Kidney glomerular epithelial cell (primary cell): ENCODE measurements around the gene TMEM259.

Source experiments
- DNase-seq: peaks from one replicate; lab custom pipeline; 2025; lab: John Stamatoyannopoulos, UW

Gene TMEM259

DNA sequence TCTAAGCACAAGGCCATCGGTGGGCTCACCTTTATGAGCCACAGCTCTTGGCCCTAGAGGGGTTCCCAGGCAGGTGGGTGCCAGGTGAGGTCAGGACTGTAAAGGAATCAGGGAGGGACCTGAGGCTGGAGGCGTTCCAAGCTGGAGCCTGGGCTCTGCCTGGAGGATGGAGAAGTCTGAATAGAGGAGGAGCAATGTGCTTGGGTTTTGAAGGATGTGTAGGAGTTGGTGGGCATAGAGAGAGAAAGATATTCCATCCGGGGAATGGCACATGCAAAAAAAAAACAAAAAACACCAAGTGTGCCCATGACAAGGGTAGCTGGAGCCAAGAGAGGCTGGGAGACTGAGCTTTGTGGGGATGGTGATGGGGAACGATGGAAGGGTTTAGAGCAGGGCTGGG is 18.3 kb downstream of the TMEM259 start:
- DNase-seq = no peak

DNA sequence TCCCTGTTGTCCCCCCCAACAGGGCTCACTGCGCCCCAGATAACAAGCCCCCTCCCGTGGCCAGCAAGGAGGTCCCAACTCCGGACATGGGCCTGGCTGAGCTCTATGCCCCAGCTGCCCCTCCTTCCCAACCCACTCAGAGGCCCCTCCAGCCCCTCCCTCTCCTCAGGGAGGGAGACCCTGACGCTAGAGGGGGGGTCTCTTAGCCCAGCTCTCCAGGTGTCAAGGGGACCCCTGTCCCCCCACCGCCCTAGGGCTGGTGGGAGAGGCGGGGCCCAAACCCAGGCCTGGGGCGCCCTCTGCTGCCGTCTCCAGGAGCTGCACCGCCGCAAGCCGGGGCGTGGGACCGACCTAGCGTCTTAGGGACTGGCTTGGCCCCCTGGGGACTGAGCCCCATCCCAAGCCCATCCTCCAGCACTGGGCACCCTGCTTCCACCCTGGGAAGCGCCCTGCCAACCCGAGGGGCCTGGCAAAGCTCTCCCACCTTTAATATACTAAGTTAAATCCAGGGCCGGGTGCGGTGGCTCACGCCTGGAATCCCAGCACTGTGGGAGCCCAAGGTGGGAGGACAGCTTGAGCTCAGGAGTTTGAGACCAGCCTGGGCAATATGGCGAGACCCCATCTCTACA is 19.3 kb downstream of the TMEM259 start:
- no peak for DNase-seq

DNA sequence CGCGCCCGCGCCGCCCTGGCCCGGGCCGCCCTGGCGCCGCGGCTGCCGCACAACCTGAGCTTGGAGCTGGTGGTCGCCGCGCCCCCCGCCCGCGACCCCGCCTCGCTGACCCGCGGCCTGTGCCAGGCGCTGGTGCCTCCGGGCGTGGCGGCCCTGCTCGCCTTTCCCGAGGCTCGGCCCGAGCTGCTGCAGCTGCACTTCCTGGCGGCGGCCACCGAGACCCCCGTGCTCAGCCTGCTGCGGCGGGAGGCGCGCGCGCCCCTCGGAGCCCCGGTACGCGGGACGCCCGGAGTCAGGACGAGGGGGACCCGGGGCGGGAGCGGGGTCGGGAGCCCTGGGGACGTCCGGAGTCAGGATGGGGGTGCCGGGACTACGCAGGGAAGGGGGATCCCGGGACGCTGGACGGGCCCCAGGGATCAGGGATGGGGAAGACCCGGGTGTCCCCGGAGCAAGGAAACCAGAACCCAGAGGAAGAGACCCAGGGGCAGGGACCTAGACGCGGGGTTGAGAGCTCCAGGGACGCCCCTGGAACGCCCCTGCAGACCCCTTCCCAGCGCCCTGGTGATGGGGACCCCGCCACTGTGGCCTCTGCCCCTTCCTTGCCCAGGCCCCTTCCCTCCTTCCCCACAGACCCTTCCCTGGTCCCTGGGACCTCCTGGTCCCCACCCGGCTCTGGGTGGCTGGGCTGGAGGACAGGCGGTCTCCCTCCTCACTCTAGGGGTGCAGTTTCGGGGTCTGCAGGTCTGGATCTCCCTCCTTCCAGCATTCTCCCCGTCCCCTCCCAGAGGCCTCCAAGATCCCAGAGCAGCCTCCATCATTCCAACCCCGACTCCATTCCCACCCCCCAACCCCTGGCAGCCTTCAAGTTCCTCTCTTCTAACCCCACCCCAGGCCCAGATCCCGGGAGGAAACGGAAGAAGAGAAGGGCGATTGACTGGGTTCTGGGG is 20.1 kb downstream of the TMEM259 start:
- DNase-seq = no peak

DNA sequence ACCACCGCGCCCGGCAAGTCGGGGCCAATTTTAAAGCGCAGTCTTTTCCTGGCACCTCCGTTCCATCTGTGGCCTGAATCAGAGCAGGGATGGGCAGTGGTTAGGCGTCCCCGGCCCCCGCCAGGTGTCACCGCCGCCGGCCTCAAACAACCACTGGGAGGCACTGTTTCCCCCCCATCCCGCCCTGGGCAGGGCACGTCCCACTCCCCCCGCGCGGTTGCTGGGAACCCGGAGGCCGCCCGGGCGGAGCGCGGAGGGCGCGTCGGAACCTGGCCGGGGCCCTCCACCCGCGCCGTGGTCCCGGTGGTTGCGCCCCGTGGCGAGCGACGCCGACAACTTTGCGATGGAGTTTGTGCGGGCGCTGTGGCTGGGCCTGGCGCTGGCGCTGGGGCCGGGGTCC is 20.8 kb downstream of the TMEM259 start, which contains the start of gene GRIN3B:
Gene GRIN3B, plus strand, starts transcription at position 325 of the 400 bp plus-strand sequence. Its CDS starts 19 bp downstream, at position 344.
- DNase-seq = no peak

DNA sequence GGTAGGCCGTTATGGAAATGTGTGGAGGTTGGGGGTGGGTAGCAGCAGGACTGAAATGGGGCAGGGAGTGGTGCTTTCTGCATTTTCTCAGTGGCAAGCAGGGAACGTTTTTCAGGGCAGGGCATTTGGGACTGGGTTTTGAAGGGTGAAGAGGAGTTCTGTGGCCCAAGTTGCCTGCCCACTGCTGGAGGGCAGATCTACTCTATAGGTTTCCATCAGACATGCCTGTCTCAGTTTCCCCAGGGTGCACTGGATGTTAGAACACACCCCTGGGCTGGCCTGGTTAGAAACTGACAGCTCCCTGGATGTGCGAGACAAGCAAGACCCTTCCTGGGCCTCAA is 21.6 kb downstream of the TMEM259 start:
- DNase-seq = no peak

DNA sequence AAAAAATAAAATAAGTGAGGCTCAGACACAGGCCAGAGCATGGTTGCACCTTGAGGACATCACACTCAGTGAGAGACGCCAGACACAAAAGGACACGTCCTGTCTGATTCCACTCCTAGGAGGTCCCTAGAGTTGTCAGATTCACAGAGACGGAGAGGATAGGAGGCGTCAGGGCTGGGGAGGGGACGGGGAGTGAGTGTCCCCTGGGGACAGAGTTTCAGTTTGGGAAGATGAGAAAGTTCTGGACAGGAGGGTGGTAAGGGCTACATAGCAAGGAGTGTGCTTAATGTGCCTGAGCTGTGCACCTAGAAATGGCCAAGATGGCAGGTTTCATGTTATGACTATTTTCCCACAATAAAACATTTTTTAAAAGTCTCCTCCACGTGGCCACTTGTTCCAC is 22.9 kb downstream of the TMEM259 start:
- DNase-seq = no peak

DNA sequence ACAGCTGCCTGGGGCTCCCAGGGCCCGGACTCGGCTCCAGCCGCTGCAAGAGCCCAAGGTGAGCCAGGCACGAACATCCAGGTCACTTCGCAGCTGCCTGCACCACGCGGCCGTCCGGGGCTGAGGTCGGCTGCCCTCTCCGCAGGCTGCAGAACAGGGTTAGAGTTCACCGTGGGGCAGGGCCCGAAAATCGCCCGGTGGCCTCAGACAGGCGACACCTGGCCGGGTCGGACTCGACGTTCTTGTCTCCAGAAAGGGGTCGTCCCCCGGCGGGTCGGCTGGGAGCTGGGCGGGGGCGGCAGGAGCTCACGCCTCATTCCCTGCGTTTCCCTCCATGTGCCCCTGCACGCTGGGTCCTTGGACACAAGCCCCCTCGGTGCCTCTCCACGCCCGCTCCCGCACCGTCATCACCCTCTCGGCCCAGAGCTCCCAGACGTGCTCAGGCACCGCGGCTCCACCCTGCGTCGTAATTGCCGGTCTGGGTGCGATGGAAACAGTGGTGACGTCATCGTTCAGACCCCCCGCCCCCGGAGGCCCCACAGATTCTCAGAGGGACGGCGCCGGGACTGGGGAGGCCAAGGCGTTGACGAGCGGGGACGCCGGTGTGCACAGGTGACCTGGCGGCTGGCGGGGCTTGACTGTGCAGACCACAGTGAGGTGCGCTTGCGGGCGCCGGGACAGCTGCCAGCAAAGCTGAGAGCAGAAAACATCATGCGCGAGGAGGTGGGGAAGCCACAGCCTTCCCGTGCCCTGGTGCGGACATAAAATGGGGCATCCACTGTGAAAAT is 24.7 kb downstream of the TMEM259 start:
- no peak for DNase-seq

DNA sequence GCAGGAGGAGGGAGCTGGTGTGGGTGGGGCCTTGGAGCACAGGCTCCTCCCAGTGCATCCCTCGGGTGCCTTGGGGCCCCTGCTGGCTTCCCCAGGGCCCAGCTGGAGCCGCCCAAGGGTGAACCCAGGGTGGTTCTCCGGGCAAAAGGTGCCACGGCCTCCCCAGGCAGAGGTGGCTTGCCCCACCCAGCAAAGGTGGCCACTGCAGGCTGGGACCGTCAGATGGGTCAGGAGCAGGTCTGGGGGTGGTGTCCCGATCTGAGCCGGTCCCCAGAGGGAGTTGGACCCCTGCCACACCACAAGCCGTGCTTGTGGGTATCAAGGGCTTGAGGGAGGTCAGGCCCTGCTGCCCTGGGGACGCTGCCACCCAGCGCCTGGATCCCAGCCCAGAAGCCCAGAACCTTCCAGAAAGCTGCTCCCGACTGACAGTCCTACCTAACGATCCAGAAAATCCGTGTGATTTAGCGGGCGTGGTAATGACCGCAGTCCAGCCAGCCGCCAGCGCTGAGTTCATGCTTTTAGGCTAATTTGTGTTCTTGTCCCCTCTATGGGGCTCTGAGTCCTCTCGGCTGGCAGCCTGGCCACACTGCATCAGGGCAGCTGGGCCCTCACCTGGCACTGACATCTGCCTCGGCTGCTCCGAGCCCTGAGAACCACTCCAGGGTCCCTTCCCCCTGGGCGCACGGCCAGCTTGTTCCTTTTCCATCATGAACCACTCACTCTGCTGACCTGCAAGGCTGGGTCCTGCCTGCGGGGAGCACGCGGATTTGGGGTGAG is 25.7 kb downstream of the TMEM259 start:
- DNase-seq = peak; percentile 47

DNA sequence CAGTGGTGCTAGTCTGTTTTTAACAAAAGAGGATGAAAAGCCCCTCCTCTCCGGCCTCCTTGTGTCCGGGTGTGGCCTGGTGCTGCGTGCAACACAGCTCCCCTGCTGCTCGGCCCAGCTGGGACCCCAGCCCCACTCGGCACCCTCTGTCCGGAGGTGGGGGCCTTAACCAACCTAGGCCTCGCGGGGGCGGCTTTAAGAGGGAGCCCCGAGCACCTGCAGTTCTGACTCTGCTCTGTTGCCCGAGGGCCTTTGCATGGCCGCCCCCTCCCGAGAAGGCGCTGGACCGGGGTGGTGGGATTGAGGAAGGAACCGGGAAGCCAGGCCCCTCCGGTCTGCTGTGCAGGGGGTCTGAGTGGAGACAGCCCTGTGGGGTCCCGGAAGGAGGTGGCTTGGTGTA is 26.4 kb downstream of the TMEM259 start:
- DNase-seq = no peak

DNA sequence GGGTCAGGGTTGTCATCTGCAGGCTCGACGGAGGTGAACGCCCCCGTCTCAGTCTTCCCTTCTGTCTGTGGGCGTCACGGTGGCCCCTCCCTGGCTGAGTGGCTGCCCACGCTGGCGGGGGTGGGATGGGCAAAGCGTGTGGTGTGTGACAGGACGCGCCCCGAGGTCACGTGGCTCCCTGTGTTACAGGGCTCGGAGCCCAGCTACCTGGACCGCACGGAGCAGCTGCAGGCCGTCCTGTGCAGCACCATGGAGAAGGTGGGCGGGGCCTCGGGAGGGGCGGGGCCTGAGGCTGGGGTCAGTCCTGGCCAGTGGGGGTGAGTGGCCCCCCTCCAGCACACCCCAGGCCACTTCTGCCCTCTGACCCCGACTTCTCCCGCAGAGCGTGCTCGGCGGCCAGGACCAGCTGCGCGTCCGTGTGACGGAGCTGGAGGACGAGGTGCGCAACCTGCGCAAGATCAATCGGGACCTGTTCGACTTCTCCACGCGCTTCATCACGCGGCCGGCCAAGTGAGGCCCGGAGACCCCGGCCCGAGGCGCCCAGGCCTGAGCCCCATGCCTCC is 27.0 kb downstream of the TMEM259 start:
- no peak for DNase-seq

DNA sequence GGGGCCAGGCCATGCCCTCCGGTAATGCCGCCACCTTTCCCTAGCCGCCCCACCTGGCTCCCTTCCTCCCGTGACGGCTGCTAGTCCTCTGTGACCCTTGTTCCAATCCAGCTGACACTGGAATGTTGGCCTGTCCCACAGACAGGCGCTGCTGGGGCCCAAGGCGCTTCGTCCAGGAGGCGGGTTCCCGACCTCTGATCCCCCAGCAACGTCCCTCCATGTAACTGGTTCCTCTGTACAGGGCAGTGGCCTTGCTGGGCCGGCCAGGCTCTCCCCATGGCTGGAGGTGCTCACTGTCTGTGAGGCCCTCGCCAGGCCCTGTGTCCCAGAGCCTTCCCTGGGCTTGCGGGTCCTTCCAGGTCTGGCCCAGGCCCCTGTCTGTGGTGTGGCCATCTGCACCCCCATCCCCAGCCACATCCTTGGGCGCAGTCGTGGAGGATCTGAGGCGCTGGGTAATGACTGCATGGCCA is 27.5 kb downstream of the TMEM259 start:
- DNase-seq = no peak

DNA sequence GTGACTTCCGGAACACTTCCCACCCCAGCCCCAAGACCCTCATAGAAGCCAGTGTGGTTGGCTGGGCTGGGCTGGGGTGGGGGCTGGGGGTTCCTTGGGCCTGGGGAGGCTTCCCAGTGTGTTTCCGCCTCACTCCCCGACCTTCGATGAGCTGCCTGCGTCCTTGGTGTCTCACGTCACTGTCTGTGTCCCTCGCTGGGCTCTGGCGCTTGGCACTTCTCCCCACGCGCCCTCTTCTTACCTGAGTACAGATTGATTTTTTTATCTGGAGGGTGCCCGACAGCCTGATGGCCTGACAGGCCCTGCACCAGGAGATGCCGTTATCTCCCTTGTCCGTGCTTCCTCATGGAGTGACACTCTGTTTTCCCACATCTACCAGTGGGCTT is 28.3 kb downstream of the TMEM259 start:
- DNase-seq = no peak

DNA sequence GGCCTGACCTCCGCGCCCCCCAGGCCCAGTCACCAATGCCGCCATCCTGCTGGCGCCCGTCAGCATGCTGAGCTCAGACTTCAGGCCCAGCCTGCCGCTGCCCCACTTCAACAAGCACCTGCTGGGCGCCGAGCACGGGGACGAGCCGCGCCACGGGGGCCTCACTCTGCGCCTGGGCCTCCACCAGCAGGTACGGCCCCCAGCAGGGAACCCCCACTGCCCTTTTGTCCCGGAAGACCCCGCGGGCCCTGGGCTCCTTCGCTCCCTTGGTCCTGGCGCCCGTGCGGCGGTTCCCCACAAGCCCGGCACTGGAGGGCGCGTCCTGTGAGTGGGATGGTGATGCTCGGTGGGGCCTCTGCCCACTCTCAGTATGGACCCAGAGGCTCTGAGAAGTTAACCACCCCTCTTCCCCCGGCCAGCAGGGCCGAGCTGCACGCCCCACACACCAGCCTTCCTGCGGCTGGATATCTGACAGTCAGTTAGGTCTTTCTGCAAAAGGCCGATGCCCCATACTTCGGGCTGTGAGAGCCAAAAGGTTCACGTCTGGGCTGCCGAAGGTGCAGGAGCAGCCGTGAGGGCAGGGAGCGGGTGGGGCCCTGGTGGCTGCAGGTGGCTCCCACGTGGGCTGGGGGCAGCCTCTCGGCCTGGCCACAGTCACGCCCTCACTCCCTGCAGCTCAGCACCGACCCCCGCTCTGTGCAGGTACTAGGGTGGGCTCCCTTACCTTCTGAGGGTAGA is 28.8 kb downstream of the TMEM259 start:
- no peak for DNase-seq

DNA sequence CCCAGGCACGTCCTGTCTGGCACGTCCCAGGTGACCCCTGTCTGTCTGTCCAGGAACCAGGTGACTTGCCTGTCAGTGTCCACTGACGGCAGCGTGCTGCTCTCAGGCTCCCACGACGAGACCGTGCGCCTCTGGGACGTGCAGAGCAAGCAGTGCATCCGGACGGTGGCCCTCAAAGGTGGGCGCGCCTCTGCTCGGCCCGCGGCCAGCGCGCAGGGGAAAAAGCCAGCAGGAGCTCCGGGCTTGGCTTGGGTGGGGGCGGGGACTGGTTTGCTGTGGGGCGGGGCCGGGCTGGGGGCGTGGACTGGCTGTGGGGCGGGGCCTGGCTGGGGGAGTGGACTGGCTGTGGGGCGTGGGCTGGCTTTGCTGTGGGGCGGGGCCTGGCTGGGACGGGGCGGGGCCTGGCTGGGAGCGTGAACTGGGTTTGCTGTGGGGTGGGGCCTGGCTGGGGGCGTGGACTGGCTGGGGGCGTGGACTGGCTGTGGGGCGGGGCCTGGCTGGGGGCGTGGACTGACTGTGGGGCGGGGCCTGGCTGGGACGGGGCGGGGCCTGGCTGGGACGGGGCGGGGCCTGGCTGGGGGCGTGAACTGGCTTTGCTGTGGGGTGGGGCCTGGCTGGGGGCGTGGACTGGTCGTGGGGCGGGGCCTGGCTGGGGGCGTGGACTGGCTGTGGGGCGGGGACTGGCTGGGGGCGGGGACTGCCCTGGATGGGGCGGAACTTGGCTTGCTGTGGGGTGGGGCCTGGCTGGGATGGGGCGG is 29.6 kb downstream of the TMEM259 start:
- no peak for DNase-seq

DNA sequence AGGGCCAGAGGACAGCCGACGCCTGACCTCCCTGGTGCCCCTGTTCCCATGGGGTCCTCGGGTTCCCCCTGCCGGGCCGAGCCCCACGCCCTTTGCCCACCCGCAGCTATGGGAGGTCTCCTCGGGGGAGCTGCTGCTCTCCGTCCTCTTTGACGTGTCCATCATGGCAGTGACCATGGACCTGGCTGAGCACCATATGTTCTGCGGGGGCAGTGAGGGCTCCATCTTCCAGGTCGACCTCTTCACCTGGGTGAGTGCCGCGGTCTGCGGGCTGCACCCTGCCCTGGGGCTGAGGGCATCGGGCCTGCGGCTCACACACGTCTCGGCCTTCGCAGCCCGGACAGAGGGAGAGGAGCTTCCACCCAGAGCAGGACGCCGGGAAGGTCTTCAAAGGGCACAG is 30.2 kb downstream of the TMEM259 start:
- no peak for DNase-seq

DNA sequence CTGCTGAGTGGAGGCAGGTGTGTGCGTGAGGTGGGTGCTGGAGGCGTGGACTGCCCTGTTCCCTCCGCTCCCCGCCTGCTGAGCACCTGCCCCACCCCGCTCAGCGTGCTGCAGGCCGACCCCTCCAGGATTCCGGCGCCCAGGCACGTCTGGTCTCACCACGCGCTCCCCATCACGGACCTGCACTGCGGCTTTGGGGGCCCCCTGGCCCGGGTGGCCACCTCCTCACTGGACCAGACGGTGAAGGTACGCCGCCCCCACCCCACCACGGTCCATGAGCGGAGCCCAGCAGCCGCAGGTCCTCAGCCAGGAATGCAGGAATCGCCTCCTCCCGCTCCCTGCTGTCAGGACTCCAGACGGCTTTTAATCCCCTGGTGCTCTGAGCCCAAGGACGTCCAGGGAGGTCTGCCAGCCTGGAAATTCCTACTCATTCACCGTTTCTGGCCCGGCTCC is 30.8 kb downstream of the TMEM259 start:
- DNase-seq = no peak

DNA sequence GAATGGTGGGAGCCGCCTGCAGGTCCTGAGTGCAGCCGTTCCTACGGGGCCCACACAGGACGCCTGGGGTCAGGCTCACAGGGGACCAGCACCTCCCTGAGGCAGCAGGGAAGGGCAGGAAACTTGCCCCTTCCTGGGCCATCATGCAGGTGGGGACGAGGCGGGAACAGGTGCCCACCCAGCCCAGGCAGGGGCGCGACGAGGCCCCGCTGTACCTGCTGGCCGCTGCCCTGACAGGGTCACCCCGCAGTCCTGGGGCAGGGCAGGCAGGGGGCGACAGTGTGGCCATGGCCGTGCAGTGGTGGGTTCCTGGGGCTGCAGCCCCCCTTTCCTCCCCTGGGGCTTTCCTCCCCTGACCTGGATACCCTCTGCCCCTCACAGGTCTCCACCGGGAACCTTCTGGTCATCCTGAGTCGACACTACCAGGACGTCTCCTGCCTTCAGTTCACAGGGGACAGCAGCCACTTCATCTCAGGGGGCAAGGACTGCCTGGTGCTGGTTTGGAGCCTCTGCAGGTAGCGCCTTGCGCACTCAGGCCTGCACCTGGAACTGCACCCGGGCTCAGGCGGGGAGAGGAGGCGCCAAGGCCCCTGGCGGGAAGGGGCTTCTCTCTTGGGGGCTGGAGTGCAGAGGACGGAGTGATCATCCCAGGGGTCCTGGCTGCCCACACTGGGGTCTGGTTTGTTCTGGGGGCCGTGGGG is 31.4 kb downstream of the TMEM259 start:
- DNase-seq = no peak

DNA sequence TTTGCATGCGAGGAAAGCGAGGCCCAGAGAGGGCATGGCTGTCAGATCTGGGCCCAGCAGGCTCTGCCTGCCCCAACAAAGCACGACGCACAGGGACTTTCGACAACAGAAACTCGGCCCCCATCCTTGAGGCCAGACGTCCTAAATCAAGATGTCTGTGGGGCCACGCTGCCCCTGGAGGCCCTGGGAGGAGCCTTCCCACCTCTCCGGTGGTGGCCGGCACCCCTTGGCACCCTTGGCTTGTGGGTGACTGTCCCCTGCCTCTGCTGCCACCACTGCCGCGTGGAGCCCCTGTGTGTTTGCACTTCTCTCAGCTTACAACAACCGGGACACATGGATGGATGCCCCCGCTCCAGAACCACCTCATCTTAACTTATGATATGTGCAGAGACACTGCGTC is 32.4 kb downstream of the TMEM259 start:
- DNase-seq = no peak

DNA sequence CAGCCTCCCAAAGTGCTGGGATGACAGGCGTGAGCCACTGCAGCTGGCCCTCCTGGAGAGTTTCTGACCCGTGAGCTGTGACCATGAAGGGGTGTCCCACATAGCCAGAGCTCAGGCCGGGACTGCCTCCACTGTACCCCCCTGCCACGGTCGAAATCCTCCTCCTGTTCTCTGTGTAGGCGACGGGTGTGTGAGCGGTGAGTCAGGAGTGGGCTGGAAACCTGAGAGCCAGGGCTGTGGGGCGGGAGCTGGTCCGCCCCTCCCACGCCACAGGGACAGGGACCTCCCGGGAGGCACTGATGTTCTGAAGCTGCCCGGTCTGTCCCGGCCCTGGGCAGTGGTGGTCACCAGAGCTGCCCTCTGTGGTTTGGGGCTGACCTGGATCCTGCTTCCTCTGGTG is 32.8 kb downstream of the TMEM259 start:
- peak; percentile 39 for DNase-seq
